Measurements from ENCODE around the gene GNAI1.
"Not testable (repeated sequence)": the region's sequence is repeated elsewhere in the genome, so short reads cannot be mapped to it uniquely, and the experiment has no call there.

GNAI1 gene

DNA sequence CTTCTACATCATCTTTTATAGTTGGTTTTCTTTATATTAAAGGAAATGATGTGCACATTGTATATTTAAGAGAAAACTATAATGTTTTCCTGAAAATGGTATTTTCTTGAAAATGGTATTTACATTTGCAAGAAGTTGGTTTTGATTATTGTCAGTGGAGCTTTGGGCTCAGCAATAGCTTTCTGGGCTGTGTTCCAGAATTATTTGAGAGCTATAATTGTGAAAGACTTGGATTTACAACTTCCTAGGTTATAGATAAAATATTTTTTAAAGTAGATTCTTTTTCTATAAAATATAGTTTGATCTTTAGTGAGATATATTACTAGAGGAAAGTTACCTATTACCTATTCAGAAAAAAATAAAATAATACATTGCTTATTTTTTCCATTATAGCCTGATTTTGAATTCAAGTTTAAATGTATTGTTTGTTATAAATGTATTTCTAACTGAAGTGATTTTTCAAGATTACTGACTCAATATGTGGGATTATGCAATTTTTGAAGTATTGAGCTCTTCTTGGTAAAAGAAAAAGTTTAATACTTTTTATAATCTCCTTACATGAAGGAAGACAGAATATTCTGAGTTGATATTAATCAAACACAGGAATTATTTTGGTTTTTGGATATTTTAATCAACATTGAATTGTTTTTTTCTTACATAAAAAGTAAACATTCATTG lies 20.2 kb downstream of the GNAI1 start:
- no peak overlapping the region for H3K4me3 ChIP-seq (ENCODE audit: low read depth, low read length)

DNA sequence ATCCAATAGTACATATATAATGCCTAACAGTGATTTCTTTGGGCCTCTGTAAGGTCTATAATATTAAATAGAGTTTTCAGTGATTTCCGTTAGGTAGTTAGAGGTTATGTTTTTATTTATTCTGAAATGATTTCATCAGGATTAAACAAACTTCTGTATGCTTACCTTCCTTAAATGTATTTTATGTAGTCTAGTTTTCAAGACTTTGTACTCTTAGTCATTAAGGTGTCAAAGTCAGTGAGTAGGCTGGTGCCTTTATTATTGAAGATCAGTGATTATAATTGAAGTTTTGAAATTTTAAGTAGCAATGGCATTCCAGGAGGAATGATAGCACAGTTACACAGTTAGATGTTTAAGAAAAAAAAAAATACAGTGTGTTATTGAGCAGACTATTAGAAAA lies 20.7 kb downstream of the GNAI1 start:
- H3K4me3 ChIP-seq (ENCODE audit: low read depth, low read length), result no peak overlapping the region

DNA sequence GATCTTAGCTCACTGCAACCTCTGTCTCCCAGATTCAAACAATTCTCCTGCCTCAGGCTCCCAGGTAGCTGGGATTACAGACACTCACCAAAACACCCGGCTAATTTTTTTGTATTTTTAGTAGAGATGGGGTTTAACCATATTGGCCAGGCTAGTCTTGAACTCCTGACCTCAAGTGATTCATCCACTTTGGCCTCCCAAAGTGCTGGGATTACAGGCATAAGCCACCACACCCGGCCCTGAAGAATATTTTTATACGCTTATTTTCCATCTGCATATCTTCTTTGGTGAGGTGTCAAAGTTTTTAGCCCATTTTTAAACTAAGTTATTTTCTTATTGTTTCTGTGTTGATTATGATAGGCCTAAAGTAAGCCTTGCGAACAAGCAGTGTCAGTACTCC lies 23.1 kb downstream of the GNAI1 start:
- H3K4me3 ChIP-seq (ENCODE audit: low read depth, low read length), result not testable (repeated sequence)

DNA sequence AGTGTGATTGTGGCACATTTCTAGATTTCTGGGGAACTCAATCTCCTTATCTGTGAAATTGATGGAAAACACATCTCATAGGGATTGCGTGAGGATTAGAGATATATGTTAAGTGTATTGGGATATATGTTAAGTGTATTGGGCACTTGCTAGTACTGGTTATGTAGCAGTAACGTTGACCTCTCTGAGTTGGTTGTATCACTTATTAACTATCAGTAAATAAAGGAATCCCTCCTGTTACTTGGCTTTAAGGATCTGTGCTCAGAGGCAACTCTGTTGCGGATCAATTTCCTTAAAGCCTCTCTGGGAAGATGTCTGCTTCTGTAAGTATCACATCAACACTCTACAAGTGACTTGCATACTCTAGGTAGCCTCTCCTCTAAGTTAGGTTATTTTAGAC lies 25.2 kb downstream of the GNAI1 start:
- H3K4me3 ChIP-seq (ENCODE audit: low read depth, low read length), result no peak overlapping the region

DNA sequence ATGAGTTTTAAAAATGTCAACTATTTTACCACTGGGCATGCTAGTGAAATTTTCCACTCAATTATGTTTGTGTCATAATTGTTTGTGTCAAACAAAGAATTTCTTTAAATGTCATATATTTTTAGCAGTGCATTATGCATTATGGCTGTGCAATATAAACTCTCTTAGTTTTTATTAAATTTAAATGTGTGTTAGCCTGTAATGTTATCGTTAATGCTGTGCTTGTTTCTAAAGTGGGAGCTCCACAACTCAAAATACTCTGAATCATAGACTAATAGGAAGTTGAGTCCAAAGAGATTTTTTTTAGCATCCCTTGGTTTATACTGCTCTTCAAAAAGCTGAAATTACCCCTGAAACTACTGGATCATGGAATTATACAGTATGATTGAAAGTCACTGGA lies 26.8 kb downstream of the GNAI1 start:
- no peak overlapping the region for H3K4me3 ChIP-seq (ENCODE audit: low read depth, low read length)

DNA sequence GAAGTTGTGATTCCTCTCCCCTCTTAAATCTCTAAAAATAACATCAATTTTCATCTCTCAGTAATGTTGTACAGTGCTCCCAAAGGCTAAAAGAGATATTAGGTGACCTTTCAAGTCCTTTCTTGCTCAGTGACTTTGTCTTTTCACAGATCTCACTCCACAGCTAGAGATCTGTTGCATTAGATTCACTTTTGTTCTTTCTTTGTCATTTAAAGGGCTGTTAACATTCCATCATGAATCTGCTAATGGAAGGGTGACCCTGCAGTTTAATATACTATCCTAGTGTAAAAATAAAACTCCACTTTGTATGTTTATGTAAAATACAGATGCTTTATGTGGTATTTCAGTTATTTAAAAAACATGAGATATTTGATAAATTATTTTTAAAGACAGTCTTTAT lies 30.5 kb downstream of the GNAI1 start:
- no peak overlapping the region for H3K4me3 ChIP-seq (ENCODE audit: low read depth, low read length)

DNA sequence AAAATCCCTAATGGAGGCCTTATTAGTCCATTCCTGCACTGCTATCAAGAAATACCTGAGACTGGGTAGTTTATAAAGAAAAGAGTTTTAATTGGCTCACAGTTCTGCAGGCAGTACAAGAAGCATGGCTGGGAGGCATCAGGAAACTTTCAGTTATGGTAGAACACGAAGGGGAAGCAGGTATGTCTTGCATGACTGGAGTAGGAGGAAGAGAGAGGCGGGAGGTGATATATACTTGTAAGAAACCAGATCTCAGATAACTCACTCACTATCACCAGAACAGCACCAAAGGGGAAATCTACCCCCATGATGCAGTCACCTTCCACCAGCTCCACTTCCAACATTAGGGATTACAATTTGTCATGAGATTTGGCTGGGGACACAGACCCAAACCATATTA lies 35.8 kb downstream of the GNAI1 start:
- no peak overlapping the region for H3K4me3 ChIP-seq (ENCODE audit: low read depth, low read length)

DNA sequence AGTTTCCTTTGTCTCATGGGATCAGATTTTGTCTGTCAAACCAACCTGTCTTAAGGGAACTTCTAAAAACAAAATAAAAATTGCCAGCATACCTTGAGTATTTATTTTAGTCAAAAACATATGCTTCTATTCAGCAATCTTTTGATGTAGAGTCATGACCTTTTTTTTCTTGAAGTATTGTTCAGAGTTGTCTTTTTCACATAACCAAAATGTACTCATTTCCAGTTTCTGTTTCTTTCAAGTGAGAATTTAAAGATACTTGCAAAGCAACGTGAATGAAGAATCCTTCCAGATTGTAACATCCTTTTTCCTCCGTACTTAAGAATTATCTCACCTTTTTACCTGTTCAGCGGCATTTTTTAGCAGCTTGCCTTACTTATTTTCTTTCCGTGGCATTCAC lies 37.8 kb downstream of the GNAI1 start:
- no peak overlapping the region for H3K4me3 ChIP-seq (ENCODE audit: low read depth, low read length)

DNA sequence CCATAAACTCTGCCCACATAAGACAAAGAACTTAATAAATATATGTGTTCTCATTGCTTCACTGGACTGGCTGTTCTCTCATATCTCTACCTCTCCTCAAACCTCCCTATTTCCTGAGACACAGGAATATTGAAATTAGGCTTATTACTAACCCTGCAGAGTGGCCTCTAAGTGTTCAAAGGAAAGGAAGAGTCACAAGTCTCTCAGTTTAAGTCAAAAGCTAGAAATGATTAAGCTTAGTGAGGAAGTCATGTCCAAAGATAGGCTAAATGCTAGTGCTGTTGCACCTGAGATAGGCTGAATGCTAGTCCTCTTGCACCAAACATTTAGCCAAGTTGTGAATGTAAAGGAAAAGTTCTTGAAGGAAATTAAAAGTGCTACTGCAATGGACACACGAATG lies 41.1 kb downstream of the GNAI1 start:
- no peak overlapping the region for H3K4me3 ChIP-seq (ENCODE audit: low read depth, low read length)

DNA sequence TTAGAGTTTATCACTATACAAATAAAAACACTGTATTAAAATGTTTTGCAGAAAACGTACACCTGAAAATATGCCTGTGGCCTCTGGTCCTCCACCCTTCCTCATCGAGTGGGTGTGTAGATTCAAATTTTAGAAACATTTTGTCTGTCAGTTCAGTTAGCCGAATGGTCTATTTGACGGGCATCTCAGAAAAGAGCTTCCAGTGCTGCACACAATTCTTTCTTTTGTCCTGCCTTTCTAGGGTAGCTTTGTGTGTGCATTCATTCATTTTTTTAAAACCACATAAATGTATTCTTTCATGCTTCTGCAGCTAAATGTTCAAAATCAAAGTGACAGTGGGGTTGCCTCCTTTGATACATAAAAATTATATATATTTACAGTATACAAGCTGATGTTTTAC lies 46.8 kb downstream of the GNAI1 start:
- H3K4me3 ChIP-seq (ENCODE audit: low read depth, low read length), result no peak overlapping the region

DNA sequence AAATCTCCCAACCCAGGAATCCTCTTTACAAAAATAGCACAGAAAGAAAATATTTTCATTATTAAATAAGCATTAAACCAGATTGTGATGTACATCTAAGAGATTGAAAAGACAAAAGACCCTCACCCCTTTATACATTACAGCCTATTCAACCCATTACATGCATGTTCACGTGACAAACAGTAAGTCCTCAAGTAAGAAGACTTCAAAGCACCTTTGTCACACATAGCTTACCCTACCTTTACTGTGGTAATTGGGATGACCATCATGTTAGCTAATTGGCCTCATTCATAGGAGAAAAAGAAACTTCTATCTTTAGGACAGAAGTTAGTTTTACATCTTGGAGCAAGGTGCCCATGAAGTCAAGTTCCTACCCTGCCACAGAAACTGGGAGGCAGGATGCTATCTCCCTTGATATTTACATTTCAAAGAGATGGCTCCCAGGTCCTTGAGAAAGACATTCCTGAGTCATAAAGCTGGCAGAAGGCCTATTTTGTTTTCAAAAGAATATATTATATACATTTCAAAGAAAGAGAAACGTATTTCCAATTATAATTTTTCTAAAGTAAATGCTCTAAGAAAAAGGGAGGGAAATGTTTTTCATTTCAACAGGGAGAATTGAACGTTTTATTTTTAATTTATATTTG lies 48.1 kb downstream of the GNAI1 start:
- H3K4me3 ChIP-seq (ENCODE audit: low read depth, low read length), result no peak overlapping the region

DNA sequence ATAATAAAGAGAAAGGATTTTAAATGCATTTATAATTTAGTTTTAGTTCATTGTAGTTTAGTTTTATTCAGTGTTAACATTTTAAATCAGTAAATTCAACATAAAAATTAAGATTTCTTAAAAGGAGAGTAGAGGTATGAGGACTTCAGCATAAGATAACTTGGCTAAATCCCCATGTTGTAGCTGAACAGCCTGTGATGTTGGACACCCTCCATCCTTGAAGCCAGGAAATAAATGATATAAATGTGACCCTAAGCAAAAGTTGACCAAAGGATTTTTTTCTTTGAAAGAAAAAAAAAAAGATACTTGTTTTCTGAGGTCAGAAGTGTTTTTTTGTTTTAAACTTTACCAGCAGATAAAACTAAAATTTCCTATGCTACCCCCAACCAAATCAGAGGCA lies 48.7 kb downstream of the GNAI1 start:
- no peak overlapping the region for H3K4me3 ChIP-seq (ENCODE audit: low read depth, low read length)

DNA sequence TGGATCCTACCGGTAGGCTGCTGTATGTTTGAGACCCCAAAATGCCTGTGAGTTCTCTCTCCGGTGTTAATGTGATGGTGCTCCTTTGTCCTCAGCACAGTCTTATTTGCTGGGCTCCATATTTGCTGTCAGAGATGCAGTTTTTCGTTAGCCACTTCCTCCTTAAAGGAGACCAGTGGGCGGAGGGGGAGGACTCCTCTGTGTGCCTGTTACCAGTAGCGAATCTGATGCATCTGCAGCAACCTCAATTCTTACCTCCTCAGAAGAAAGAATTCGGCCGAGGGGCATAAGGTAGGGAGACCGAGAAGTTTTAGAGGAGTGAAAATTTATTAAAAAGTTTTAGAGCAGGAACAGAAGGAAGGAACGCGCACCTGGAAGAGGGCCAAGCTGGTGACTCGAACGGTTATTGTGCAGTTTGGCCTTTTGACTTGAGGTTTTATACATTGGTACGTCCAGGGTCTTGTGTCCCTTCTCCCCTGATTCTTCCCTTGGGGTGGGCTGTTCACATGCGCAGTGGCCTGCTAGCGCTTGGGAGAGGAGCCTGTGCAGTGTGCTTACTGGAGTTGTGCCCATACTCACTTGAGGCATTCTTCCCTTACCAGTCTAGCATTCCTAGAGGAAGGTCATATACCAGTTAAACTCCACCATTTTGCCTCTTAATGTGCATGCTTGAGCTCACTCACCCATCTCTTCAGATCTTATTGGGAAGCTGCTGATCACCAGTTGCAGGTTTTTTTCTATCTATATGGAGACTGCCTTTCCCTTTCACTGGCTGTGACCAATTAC lies 49.5 kb downstream of the GNAI1 start:
- H3K4me3 ChIP-seq (ENCODE audit: low read depth, low read length), result no peak overlapping the region

DNA sequence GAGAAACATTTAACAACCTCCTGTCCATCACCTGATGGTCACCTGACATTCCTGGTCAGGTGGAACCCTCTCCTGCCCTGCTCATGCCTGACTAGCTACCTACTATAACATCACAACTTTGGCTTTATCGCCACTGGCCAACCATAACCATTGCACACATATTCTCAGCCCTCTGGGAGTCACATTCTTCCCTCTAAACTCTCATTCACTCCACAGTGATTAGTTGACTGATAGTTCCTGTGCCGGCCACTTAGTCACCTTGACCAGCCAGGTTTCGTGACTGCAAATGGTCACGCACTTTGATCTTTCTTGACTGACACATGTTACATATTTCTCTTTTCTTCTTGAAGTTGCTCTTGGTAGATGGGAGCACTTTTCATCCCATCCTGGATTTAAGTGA lies 50.1 kb downstream of the GNAI1 start:
- no peak overlapping the region for H3K4me3 ChIP-seq (ENCODE audit: low read depth, low read length)

DNA sequence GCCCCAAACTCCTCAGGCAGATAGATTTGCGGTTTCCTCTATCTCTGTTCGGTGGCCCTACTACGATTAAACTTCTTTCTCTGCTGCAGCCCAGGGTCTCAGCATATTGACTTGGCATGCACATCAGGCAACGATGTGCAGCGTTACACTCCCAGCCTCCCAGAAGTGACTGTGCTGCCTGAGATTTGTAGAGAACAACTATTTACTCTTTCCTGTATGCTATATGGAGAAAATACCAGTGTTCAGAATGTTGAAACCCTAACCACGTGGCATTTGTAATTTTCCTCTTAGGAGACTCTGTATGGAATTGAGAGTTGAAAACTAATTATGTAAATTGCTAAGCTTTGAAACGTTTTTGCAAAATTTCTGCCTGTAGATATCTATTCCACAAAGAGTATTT lies 50.9 kb downstream of the GNAI1 start:
- no peak overlapping the region for H3K4me3 ChIP-seq (ENCODE audit: low read depth, low read length)

DNA sequence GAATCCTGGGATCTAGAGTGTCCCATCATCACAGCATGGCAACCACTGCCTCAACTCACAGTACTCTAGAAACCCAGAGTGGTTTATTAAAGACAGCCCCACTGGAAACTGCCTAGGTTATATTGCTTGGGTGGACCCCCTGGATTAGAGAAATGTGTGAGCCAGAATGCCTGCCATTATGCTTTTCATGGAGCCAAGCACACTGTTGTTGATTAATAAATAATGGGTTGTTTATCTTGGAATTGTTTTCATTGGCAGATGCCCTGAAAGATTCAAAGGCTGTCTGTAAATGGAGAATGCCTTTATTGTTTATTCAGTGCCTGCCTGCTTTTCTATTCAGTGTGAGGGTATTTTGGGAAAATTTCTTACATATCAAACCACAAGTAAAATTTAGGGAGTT lies 52.1 kb downstream of the GNAI1 start:
- no peak overlapping the region for H3K4me3 ChIP-seq (ENCODE audit: low read depth, low read length)

DNA sequence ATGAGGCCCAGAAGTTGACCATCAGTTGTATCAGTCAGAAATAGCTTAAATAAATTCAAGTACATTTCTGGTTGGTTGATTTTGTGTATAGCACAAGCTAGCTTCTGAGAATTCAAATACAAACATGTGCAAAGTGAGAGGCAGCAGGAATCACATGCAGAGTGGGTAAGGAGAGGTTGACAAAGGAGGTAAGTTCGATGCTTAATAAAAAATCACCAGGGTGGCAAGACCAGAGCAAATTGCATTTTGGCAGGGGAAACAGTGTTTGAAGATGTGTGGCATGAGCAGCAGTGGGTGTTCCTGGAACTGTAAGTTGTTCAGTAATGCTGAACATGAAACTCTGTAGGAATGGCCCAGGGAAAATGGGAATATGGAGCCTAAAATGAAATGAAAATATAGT lies 52.6 kb downstream of the GNAI1 start:
- H3K4me3 ChIP-seq (ENCODE audit: low read depth, low read length), result no peak overlapping the region

DNA sequence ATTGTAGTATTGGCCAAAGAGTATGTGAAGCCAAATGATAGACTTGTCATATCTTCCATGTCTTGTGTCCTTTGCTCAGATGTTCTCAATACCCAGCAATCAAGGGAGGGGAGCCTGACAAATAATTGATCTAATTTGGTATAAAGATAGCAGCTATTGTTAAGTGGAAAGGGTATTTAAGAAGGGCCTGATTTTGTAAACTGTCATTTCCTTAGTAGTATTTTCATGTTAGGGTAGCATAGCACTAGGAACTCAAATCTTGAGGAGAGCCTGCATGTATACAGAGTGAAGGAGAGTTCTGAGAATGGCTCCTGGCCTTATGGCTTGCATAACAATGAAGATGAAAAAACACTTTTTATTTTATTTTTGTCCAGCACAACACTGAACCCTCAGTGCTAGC lies 53.1 kb downstream of the GNAI1 start:
- no peak overlapping the region for H3K4me3 ChIP-seq (ENCODE audit: low read depth, low read length)

DNA sequence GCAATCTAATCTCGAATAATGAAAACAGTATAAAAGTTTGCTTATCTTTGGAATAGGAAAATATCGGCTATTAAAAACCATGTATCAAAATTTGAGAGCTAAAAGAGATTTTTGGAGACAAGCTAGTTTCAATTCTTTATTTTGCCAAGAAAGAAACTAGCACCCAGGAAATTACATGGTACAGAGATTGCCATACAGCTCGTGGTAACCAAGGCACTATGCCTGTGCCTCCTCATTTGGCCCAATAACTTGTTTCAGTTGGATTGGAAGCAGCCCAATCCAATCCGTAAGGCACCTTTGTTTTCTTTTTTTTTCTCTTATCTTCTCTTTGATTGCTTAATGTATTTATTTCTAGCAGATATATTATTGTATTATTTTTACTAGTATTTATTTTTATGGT lies 55.0 kb downstream of the GNAI1 start:
- no peak overlapping the region for H3K4me3 ChIP-seq (ENCODE audit: low read depth, low read length)

DNA sequence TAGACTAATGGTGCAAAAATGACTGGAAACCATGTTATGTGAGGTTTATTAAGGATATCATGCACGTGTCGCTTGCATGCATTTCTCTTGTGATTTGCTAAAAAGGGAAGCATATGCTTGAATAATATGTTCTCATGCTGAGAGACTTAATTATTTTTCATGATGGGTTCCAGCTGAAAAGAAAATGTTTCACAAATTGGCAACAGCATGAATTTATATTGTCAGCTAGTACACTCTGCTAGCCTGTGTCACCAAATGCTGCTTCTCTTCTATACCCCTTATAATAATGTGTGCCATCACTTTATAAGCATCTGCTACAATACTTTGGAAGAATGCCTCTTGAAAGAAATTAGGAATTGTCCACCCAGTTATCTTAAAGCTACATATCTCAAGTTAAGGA lies 63.0 kb downstream of the GNAI1 start:
- no peak overlapping the region for H3K4me3 ChIP-seq (ENCODE audit: low read depth, low read length)

DNA sequence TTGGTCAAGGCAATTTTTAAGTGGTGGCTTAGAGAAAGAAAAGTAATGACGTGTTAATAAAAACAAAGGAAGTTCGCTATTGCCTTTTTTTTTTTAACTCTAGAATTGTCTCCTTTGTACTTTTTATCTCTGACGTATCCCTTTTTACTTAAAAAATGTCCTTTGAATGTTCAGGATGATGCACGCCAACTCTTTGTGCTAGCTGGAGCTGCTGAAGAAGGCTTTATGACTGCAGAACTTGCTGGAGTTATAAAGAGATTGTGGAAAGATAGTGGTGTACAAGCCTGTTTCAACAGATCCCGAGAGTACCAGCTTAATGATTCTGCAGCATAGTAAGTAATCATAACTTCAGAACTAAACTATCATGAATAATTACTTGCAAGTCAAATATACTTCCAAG lies 64.4 kb downstream of the GNAI1 start:
- H3K4me3 ChIP-seq (ENCODE audit: low read depth, low read length), result no peak overlapping the region

DNA sequence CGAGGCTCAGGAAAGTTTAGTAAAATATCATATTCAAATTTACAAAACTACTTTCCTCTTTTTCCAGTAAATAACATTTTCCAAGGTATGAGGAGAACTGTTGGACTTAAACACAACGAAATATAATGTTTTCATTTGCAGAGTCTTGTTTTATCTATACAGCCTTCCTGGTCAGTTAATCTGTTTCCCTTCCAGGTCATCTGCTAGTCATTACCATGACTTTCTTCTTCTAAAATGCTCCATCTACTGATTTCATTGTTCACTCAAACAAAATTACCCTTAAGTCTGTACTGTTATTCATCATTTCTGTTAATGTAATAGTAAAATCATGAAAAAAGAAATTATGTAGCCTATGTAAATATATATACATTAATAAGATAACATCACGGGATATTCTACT lies 69.8 kb downstream of the GNAI1 start:
- no peak overlapping the region for H3K4me3 ChIP-seq (ENCODE audit: low read depth, low read length)
